Liver (tissue), 9 donors: ENCODE data around the gene EML6. TPM values are rescaled to one million over a fixed set of nuclear protein-coding genes. Genes with fewer than 3 reads are reported as not detected.
"Not testable (repeated sequence)": the region's sequence is repeated elsewhere in the genome, so short reads cannot be mapped to it uniquely, and the experiment has no call there.

Source experiments
- DNase-seq: peaks from one replicate; pipeline ENCODE4 v3.0.0-alpha.2; 2017; ENCODE audit warnings: low spot score
- H3K27ac ChIP-seq, 2 donors: one replicate each; pipeline ENCODE4 v1.7.0; 2013; ENCODE audit warnings: inconsistent platforms in 2 of 2, low read length in 2 of 2, control low read depth in 1 of 2, low read depth in 1 of 2, mild to moderate bottlenecking in 1 of 2
- H3K27me3 ChIP-seq, 4 donors: one replicate each; pipeline versions ENCODE4 v1.6.1 to v1.7.0; 2013; ENCODE audit warnings: low read length in 3 of 4, inconsistent platforms in 1 of 4, mild to moderate bottlenecking in 1 of 4, moderate library complexity in 1 of 4; ENCODE audit not compliant: control insufficient read depth in 4 of 4, insufficient read depth in 4 of 4
- H3K36me3 ChIP-seq, 4 donors: one replicate each; pipeline versions ENCODE4 v1.6.1 to v1.7.0; 2013; ENCODE audit warnings: low read length in 3 of 4, mild to moderate bottlenecking in 3 of 4, low read depth in 1 of 4, moderate library complexity in 1 of 4; ENCODE audit not compliant: control insufficient read depth in 4 of 4, insufficient read depth in 3 of 4
- H3K4me1 ChIP-seq, 4 donors: one replicate each; pipeline versions ENCODE4 v1.6.1 to v1.7.0; 2013; ENCODE audit warnings: low read length in 3 of 4, mild to moderate bottlenecking in 3 of 4, moderate library complexity in 1 of 4; ENCODE audit not compliant: control insufficient read depth in 4 of 4, insufficient read depth in 4 of 4
- H3K4me3 ChIP-seq, 3 donors: one replicate each; pipeline versions ENCODE4 v1.6.1 to v1.7.0; 2013; ENCODE audit warnings: low read length in 3 of 3, control low read depth in 1 of 3, low read depth in 1 of 3, mild to moderate bottlenecking in 1 of 3
- H3K9ac ChIP-seq, 2 donors: one replicate each; pipeline ENCODE4 v1.7.0; 2013; ENCODE audit warnings: low read length in 2 of 2, mild to moderate bottlenecking in 2 of 2, moderate library complexity in 2 of 2, control low read depth in 1 of 2, low read depth in 1 of 2
- H3K9me3 ChIP-seq, 4 donors: one replicate each; pipeline versions ENCODE4 v1.6.1 to v1.7.0; 2013; ENCODE audit warnings: low read length in 3 of 4; ENCODE audit not compliant: control insufficient read depth in 4 of 4
- EGR1 ChIP-seq, 2 donors: IDR thresholded peaks; 2 replicates each; pipeline ENCODE4 v1.6.1; 2016 to 2018; ENCODE audit warnings: antibody characterized with exemption in 2 of 2, low read depth in 2 of 2
- FOXA1 ChIP-seq: IDR thresholded peaks from 2 replicates; pipeline ENCODE4 v1.6.1; 2016; ENCODE audit warnings: antibody characterized with exemption
- FOXA2 ChIP-seq: IDR thresholded peaks from 2 replicates; pipeline ENCODE4 v1.6.1; 2016; ENCODE audit warnings: antibody characterized with exemption
- GABPA ChIP-seq, 2 donors: IDR thresholded peaks in 1 of 2; conservative IDR thresholded peaks in 1 of 2; 2 replicates each; pipeline ENCODE4 v1.6.1; 2016; ENCODE audit warnings: antibody characterized with exemption in 2 of 2, mild to moderate bottlenecking in 1 of 2, moderate library complexity in 1 of 2
- HNF4A ChIP-seq, 2 donors: conservative IDR thresholded peaks; 2 replicates each; pipeline ENCODE4 v1.6.1; 2016; ENCODE audit warnings: antibody characterized with exemption in 2 of 2, mild to moderate bottlenecking in 2 of 2
- HNF4G ChIP-seq: IDR thresholded peaks from 2 replicates; pipeline ENCODE4 v1.6.1; 2016; ENCODE audit warnings: antibody characterized with exemption
- JUND ChIP-seq, 2 donors: IDR thresholded peaks; 2 replicates each; pipeline ENCODE4 v1.6.1; 2016; ENCODE audit warnings: antibody characterized with exemption in 2 of 2
- NR2F2 ChIP-seq: IDR thresholded peaks from 2 replicates; pipeline ENCODE4 v1.6.1; 2016; ENCODE audit warnings: antibody characterized with exemption
- RAD21 ChIP-seq, 2 donors: IDR thresholded peaks; 2 replicates each; pipeline ENCODE4 v1.6.1; 2016; ENCODE audit warnings: antibody characterized with exemption in 2 of 2, mild to moderate bottlenecking in 2 of 2
- RXRA ChIP-seq, 2 donors: IDR thresholded peaks; 2 replicates each; pipeline ENCODE4 v1.6.1; 2017 to 2018; ENCODE audit warnings: antibody characterized with exemption in 2 of 2, mild to moderate bottlenecking in 1 of 2
- SP1 ChIP-seq: IDR thresholded peaks from 2 replicates; pipeline ENCODE4 v1.6.1; 2018; ENCODE audit warnings: antibody characterized with exemption, mild to moderate bottlenecking
- TAF1 ChIP-seq: conservative IDR thresholded peaks from 2 replicates; pipeline ENCODE4 v1.6.1; 2016; ENCODE audit warnings: antibody characterized with exemption, mild to moderate bottlenecking
- YY1 ChIP-seq: IDR thresholded peaks from 2 replicates; pipeline ENCODE4 v1.6.1; 2016; ENCODE audit warnings: antibody characterized with exemption, mild to moderate bottlenecking
- WGBS: extraction: QIAGEN DNeasy Blood & Tissue Kit; methylation state at CpG from one replicate; pipeline ENCODE4 v1.1.7; 2013; 5-methylcytosine and 5-hydroxymethylcytosine counted together
- polyA plus RNA-seq, 2 donors: library from polyadenylated mRNA; stranded (reverse) in 1 of 2; unstranded in 1 of 2; fragments of 200-250 nt in 1 of 2; fragments of >200 nt in 1 of 2; fragmentation: Nextera tagmentation in 1 of 2; extraction: Ambion mirVana in 1 of 2; gene quantifications; one replicate each; pipeline versions ENCODE4 v1.2.1 to v1.2.3, GENCODE V29; 2013 to 2015
- total RNA-seq, 2 donors: library from RNA; depleted of rRNA; stranded (reverse); fragments of >200 nt; gene quantifications; one replicate each; pipeline ENCODE4 v1.2.3, GENCODE V29; 2014
- TF ChIP-seq, protein P1 (sequence below): IDR thresholded peaks from 2 replicates; pipeline ENCODE4 v1.6.1; 2016; ENCODE audit warnings: antibody characterized with exemption
- TF ChIP-seq, protein P2 (sequence below): IDR thresholded peaks from 2 replicates; pipeline ENCODE4 v1.6.1; 2016; ENCODE audit warnings: antibody characterized with exemption, mild to moderate bottlenecking
- TF ChIP-seq, protein P3 (sequence below): IDR thresholded peaks from 2 replicates; pipeline ENCODE4 v1.6.1; 2016; ENCODE audit warnings: antibody characterized with exemption
- TF ChIP-seq, protein P4 (sequence below): fragments of 150-350 bp; IDR thresholded peaks from 2 replicates; pipeline ENCODE4 v1.5.1; 2017; ENCODE audit warnings: improper control_type of control experiment, low read depth, low read length; ENCODE audit not compliant: missing input control
- TF ChIP-seq, protein P5 (sequence below): IDR thresholded peaks from 2 replicates; pipeline ENCODE4 v1.6.1; 2016; ENCODE audit warnings: antibody characterized with exemption
- donor health status: healthy.
- donor health status: healthy.
- donor health status: healthy.
- donor health status: healthy.
- donor health status: healthy.

The EML6 gene
- total and polyA plus RNA-seq, 4 donors: 0.33 to 3.0 (median 1.4) TPM

DNA sequence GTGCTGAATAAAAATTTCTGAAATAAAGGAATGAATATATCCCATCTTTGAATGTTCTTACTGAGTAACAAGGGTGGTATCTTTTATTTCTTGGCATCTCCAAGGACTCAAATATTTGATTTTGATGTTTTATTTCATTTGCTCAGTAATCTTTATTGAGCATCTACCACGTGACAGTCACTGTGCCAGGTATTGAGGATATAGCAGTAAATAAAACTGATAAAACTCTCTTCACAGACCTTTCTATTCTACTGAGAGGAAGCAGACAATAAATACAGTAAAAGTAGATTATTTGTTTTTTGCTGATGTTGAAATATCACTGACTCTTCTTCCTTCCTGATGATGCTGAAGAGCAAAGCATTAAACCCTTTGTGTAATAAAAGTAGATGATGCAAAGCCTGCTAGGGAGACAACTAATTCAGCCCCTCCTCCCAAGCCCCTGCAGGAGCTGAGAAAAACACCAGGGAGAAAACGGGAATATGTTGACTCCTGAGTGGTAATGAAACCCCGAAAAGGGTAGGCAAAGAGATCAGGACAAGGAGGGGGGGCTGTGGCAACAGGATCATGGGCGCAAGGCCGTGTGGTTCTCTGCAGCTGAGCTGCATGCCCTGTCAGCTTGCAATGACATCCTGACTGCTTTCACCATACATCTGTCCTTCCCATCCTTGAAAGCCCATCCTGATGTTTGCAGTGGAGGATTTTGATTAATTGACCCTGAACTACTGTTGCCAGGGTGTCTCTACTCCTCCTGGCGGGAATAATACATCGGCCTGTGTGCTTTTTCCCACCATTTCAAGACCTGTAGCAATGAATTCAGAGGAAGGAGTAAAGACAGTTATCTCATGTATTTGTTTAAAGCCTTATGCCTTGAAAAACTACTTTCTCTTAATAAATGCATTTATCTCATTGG is 117.4 kb downstream of the EML6 start:
- no peak for DNase-seq
- H3K27me3 ChIP-seq: no peaks in the 10 kb centered on the region
- no peaks in the 10 kb centered on the region for H3K9me3 ChIP-seq
- H3K9ac ChIP-seq: no peak overlapping the region
- 84% methylated on average over 7 of the region's 7 CpGs for WGBS
- TF ChIP-seq EGR1 (IDR thresholded peaks at IDR 0.05; ENCODE audit: low read depth in 2 of 2) (no peak), FOXA2 (no peak), HNF4G (no peak), JUND (IDR thresholded peaks at IDR 0.05) (no peak), RXRA (IDR thresholded peaks at IDR 0.05) (no peak), HNF4A (conservative IDR thresholded peaks at IDR 0.05) (no peak), SP1 (no peak), RAD21 (IDR thresholded peaks at IDR 0.05) (no peak), YY1 (no peak), GABPA (IDR thresholded peaks at IDR 0.05 in 1 of 2, conservative IDR thresholded peaks at IDR 0.05 in 1 of 2) (no peak), TAF1 (no peak), FOXA1 (no peak), NR2F2 (no peak)
- TF ChIP-seq, protein P1, sequence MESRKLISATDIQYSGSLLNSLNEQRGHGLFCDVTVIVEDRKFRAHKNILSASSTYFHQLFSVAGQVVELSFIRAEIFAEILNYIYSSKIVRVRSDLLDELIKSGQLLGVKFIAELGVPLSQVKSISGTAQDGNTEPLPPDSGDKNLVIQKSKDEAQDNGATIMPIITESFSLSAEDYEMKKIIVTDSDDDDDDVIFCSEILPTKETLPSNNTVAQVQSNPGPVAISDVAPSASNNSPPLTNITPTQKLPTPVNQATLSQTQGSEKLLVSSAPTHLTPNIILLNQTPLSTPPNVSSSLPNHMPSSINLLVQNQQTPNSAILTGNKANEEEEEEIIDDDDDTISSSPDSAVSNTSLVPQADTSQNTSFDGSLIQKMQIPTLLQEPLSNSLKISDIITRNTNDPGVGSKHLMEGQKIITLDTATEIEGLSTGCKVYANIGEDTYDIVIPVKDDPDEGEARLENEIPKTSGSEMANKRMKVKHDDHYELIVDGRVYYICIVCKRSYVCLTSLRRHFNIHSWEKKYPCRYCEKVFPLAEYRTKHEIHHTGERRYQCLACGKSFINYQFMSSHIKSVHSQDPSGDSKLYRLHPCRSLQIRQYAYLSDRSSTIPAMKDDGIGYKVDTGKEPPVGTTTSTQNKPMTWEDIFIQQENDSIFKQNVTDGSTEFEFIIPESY: no peak
- TF ChIP-seq, protein P2, sequence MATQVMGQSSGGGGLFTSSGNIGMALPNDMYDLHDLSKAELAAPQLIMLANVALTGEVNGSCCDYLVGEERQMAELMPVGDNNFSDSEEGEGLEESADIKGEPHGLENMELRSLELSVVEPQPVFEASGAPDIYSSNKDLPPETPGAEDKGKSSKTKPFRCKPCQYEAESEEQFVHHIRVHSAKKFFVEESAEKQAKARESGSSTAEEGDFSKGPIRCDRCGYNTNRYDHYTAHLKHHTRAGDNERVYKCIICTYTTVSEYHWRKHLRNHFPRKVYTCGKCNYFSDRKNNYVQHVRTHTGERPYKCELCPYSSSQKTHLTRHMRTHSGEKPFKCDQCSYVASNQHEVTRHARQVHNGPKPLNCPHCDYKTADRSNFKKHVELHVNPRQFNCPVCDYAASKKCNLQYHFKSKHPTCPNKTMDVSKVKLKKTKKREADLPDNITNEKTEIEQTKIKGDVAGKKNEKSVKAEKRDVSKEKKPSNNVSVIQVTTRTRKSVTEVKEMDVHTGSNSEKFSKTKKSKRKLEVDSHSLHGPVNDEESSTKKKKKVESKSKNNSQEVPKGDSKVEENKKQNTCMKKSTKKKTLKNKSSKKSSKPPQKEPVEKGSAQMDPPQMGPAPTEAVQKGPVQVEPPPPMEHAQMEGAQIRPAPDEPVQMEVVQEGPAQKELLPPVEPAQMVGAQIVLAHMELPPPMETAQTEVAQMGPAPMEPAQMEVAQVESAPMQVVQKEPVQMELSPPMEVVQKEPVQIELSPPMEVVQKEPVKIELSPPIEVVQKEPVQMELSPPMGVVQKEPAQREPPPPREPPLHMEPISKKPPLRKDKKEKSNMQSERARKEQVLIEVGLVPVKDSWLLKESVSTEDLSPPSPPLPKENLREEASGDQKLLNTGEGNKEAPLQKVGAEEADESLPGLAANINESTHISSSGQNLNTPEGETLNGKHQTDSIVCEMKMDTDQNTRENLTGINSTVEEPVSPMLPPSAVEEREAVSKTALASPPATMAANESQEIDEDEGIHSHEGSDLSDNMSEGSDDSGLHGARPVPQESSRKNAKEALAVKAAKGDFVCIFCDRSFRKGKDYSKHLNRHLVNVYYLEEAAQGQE: no peak
- TF ChIP-seq, protein P3, sequence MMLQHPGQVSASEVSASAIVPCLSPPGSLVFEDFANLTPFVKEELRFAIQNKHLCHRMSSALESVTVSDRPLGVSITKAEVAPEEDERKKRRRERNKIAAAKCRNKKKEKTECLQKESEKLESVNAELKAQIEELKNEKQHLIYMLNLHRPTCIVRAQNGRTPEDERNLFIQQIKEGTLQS: no peak
- TF ChIP-seq, protein P4, sequence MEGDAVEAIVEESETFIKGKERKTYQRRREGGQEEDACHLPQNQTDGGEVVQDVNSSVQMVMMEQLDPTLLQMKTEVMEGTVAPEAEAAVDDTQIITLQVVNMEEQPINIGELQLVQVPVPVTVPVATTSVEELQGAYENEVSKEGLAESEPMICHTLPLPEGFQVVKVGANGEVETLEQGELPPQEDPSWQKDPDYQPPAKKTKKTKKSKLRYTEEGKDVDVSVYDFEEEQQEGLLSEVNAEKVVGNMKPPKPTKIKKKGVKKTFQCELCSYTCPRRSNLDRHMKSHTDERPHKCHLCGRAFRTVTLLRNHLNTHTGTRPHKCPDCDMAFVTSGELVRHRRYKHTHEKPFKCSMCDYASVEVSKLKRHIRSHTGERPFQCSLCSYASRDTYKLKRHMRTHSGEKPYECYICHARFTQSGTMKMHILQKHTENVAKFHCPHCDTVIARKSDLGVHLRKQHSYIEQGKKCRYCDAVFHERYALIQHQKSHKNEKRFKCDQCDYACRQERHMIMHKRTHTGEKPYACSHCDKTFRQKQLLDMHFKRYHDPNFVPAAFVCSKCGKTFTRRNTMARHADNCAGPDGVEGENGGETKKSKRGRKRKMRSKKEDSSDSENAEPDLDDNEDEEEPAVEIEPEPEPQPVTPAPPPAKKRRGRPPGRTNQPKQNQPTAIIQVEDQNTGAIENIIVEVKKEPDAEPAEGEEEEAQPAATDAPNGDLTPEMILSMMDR: no peak
- TF ChIP-seq, protein P5, sequence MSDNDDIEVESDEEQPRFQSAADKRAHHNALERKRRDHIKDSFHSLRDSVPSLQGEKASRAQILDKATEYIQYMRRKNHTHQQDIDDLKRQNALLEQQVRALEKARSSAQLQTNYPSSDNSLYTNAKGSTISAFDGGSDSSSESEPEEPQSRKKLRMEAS: no peak
- H3K4me1 ChIP-seq: peaks cover 0 to 4% (median 0%) of the 10 kb centered on the region in 4 donors
- no peak overlapping the region for H3K27ac ChIP-seq
- H3K36me3 ChIP-seq: no peaks in the 10 kb centered on the region
- no peak overlapping the region for H3K4me3 ChIP-seq

DNA sequence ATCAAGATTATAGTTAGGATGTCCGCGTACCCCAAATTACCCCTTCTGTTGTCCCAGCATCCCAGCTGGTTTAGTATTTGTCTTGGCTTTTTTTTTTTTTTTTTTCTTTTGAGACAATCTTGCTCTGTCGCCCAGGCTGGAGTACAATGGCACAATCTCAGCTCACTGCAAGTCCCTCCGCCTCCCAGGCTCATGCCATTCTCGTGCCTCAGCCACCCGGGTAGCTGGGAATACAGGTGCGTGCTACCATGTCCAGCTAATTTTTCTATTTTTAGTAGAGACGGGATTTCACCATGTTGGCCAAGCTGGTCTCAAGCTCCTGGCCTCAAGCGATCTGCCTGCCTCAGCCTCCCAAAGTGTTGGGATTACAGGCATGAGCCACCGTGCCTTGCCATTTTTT is 118.0 kb downstream of the EML6 start:
- H3K9ac ChIP-seq, H3K4me1 ChIP-seq, H3K9me3 ChIP-seq, H3K4me3 ChIP-seq, H3K27ac ChIP-seq, DNase-seq, H3K36me3 ChIP-seq, H3K27me3 ChIP-seq: not testable (repeated sequence)
- 96% methylated on average over 10 of the region's 10 CpGs for WGBS
